Right lobe of liver (tissue), 4 donors: ENCODE results near the gene ASB1.

Experiments
- POLR2A ChIP-seq: fragments of 450-650 bp; IDR thresholded peaks from one replicate; pipeline ENCODE4 v1.6.1; 2017; ENCODE audit warnings: antibody characterized with exemption, mild to moderate bottlenecking
- TF ChIP-seq, protein P1 (sequence below), 4 donors: fragments of 200-600 bp in 3 of 4; fragments of 450-650 bp in 1 of 4; IDR thresholded peaks; one replicate each; pipeline versions ENCODE4 v1.5.1 to v1.8.0; 2016 to 2022; ENCODE audit warnings: antibody characterized with exemption in 4 of 4, mild to moderate bottlenecking in 2 of 4
- donor health status: DM: no; HTN: no; CAD: no.
- donor health status: DM: no; HTN: no; CAD: no.
- donor health status: DM: no; HTN: yes; CAD: no.

DNA sequence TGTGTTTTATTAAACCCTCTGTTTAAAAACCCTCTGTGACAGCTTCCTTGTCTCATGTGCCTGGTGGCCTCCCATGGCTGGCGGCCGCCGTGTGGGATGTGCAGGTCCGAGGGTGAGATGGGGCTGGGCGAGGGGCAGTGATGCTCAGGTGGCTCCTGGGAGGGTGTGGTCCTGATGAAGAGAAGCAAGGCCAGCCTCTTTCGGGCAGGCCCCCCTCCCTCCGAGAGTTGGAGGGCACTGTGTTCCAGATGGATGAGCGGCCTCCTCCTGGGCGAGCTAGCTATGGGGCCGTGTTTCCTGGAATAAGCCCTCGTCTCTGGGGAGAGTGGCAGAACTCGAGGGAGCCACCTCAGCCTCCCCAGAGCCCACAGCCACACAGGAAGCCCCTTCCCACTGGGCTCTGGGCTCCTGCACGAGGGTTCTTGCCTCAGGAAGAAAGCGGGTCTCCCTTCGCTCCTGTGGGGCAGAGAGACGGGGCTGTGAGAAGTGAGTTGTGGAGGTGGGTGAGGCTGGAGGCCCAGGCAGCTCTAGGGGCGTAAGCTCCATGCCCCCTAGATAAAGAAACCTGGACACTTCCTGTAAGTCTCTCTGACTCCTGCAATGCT lies 72.1 kb downstream of the ASB1 start:
- TF ChIP-seq, protein P1, sequence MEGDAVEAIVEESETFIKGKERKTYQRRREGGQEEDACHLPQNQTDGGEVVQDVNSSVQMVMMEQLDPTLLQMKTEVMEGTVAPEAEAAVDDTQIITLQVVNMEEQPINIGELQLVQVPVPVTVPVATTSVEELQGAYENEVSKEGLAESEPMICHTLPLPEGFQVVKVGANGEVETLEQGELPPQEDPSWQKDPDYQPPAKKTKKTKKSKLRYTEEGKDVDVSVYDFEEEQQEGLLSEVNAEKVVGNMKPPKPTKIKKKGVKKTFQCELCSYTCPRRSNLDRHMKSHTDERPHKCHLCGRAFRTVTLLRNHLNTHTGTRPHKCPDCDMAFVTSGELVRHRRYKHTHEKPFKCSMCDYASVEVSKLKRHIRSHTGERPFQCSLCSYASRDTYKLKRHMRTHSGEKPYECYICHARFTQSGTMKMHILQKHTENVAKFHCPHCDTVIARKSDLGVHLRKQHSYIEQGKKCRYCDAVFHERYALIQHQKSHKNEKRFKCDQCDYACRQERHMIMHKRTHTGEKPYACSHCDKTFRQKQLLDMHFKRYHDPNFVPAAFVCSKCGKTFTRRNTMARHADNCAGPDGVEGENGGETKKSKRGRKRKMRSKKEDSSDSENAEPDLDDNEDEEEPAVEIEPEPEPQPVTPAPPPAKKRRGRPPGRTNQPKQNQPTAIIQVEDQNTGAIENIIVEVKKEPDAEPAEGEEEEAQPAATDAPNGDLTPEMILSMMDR (IDR thresholded peaks at IDR 0.05) = no peak
- no peak for TF ChIP-seq POLR2A
